ENCODE results near the gene VAPA.

GRCh38 chr18:9993521-9994025, 79.8 kb downstream of the VAPA start:
- TF ChIP-seq POLR2AphosphoS5 (IDR thresholded peaks at IDR 0.05) (no peak), POLR2A (IDR thresholded peaks at IDR 0.05) (no peak), CTCF (IDR thresholded peaks at IDR 0.05) (no peak), EP300 (IDR thresholded peaks at IDR 0.05) (no peak)

All from suprapubic skin (tissue), 4 donors.